HUES64 (cell line): ENCODE data around the gene HOXB3.

Experiments
- H3K27ac ChIP-seq: 2 replicates; pipeline ENCODE4 v1.7.0; 2013; ENCODE audit warnings: low read depth, low read length, inconsistent platforms
- H3K27me3 ChIP-seq: 2 replicates; pipeline ENCODE4 v1.6.1; 2013; ENCODE audit warnings: mild to moderate bottlenecking, low read length; ENCODE audit not compliant: insufficient read depth
- H3K36me3 ChIP-seq: 2 replicates; pipeline ENCODE4 v1.6.1; 2013; ENCODE audit warnings: mild to moderate bottlenecking, low read length; ENCODE audit not compliant: insufficient read depth
- H3K4me1 ChIP-seq: 2 replicates; pipeline ENCODE4 v1.6.1; 2013; ENCODE audit warnings: mild to moderate bottlenecking, low read length, moderate library complexity; ENCODE audit not compliant: insufficient read depth
- H3K4me3 ChIP-seq: 2 replicates; pipeline ENCODE4 v1.5.1; 2013; ENCODE audit warnings: mild to moderate bottlenecking, low read length, moderate library complexity
- H3K9ac ChIP-seq: 2 replicates; pipeline ENCODE4 v1.6.1; 2013; ENCODE audit warnings: mild to moderate bottlenecking, low read depth, low read length
- H3K9me3 ChIP-seq: 2 replicates; pipeline ENCODE4 v1.6.1; 2013; ENCODE audit warnings: low read depth, low read length; ENCODE audit not compliant: insufficient read depth
- WGBS: fragments of 150-250, 120-280 bp; methylation state at CpG from one replicate; pipeline ENCODE4 v1.1.7; 2013; ENCODE audit warnings: missing lambda C conversion rate; 5-methylcytosine and 5-hydroxymethylcytosine counted together

Gene HOXB3

GRCh38 chr17:48624544-48625494, 34.8 kb upstream of the HOXB3 start:
- peaks cover 100% of the 10 kb centered on the region for H3K27me3 ChIP-seq
- H3K27ac ChIP-seq: no peak overlapping the region
- H3K9me3 ChIP-seq: 0 out of 2 replicates have a peak, but pooled peaks cover 3% of the 10 kb centered on the region
- H3K4me1 ChIP-seq: peaks cover 8% of the 10 kb centered on the region; the same call in 1 of the 2 replicates
- no peak overlapping the region for H3K9ac ChIP-seq
- H3K36me3 ChIP-seq: no peaks in the 10 kb centered on the region
- peak overlapping the region; percentile 12; the same call in 1 of the 2 replicates for H3K4me3 ChIP-seq
- under 1% methylated on average over 63 of the region's 66 CpGs for WGBS

DNA sequence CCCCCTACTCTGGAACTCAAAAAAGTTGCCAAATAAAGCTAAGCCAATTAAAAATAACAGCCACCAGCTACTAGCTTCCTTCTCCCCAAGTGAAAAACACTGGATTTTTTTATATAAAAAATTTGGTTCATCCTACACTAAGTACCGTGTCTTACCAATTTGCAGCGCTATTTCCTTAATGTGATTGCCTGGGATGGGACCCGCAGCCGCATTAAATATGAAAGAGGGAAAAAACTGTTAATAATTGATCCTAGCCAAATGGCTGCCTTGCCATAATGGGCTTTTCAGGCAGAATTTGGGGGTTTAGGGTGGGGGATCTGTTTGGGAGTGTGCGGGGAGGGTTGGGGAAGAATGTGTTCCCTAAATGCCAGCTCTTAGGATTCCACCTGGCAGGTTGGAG, 34.1 kb upstream of the HOXB3 start:
- Histone ChIP-seq H3K27me3 (peaks cover 100% of the 10 kb centered on the region), H3K4me1 (peaks cover 8% of the 10 kb centered on the region; the same call in 1 of the 2 replicates), H3K9me3 (0 out of 2 replicates have a peak, but pooled peaks cover 3% of the 10 kb centered on the region), H3K4me3 (no peak overlapping the region), H3K36me3 (no peaks in the 10 kb centered on the region), H3K27ac (no peak overlapping the region), H3K9ac (no peak overlapping the region)
- WGBS: 20% methylated on average over 5 of the region's 5 CpGs

DNA sequence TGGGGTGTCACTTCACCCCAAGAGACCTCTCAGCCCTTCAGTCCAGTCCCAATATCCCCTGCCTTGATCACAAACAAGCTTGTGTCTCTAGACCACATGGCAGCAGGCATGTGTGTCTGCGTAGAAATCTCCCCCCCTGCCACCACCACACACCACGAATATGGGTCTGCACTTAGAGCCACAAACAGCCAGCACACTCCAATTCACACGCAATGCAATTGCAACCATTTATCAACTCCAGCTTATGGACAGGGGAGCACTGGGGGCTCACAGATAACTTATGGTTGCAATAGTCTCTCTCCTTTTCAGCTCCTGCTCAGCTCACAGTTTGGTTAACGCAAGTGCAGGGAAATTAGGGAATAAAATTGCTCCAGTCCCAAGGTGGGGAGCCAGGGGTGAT, 33.5 kb upstream of the HOXB3 start:
- peaks cover 100% of the 10 kb centered on the region for H3K27me3 ChIP-seq
- H3K36me3 ChIP-seq: no peaks in the 10 kb centered on the region
- 7% methylated on average over 3 of the region's 4 CpGs for WGBS
- H3K9me3 ChIP-seq: 0 out of 2 replicates have a peak, but pooled peaks cover 3% of the 10 kb centered on the region
- H3K4me3 ChIP-seq: no peak overlapping the region
- peaks cover 8% of the 10 kb centered on the region; the same call in 1 of the 2 replicates for H3K4me1 ChIP-seq
- no peak overlapping the region for H3K27ac ChIP-seq
- no peak overlapping the region for H3K9ac ChIP-seq

GRCh38 chr17:48622857-48623256, 32.8 kb upstream of the HOXB3 start:
- H3K4me1 ChIP-seq: peaks cover 8% of the 10 kb centered on the region; the same call in 1 of the 2 replicates
- WGBS: 15% methylated on average over 11 of the region's 11 CpGs
- H3K9ac ChIP-seq: no peak overlapping the region
- no peak overlapping the region for H3K4me3 ChIP-seq
- H3K27ac ChIP-seq: no peak overlapping the region
- no peaks in the 10 kb centered on the region for H3K36me3 ChIP-seq
- 0 out of 2 replicates have a peak, but pooled peaks cover 3% of the 10 kb centered on the region for H3K9me3 ChIP-seq
- H3K27me3 ChIP-seq: peaks cover 100% of the 10 kb centered on the region

DNA sequence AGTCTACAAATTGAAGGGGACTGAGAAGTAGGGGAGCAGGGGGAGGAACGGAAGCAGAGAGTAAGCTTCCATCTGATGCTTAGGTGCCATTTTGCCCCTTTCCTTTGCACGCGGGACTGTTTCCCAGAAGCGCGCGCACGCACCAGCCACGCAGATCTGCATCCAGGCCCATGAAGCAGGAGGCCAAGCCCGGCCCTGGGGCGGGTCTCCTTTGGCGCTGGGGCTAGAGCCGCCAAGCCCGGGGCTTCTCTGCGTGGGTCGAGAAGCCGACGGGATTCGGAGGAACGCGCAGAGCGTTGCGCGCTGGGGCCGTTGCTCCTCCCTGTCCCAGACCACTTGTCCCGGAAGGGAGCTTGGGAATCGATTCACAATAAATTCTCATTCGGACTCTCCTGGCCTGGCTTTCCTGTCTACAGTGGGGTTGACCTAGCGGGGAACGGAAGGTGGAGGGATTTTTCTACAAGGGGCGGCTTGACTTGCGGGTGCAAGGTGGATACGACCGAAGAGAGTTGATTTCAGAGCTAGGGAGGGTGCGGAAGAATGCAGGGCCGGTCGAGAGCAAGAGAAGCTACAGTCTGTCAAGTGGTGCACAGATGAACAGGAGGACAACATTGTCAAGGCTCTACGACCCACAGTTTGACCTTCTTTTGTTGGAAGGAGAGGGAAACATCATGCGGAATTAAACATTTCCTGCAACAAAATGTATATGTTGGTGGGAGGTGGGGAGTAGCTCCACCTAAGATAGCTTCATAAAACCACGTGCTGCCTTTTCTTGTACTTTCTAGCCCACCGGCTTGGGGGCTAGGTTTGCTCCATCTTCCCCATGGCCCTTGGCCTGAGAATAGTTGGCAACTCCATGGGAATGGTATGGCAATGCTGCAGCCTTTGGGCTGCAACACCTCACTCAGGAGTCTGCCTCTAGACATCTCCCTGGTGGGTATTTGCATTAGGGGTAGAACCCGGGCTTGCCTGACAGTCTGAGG, 31.7 kb upstream of the HOXB3 start:
- no peak overlapping the region for H3K4me3 ChIP-seq

DNA sequence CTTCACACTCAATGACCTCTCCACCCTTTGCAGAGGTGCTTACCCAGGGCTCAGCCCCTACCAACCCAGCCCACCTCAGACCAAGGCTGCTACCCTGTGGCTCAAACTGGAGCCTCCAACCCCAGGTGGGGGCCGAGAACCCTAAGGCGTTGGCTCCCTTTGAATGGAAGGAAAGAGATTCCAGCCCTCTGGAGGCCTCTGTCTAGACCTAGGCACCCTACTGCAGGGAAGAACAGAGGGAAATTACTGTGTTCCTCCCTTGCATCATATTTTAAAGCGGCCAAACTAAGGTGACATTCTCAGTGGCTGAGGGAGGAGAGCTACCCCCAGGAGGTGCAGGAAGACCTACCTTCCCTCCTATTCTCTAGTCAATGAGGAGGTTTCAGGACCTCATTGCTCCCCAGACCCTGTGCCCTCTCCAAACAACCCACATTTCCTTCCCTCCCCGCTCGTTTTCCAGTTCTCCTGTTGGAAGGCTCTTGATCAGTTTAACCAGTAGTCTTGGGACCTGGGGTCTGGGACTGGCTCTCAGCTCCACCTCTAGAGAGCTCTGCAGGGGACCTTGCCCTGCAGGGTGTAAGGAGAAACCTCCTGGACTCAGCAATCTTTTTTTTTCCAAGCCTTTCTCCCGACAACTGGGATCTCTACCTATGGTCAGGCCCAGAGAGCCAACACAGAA, 30.6 kb upstream of the HOXB3 start:
- Histone ChIP-seq H3K9ac (no peak overlapping the region), H3K4me3 (no peak overlapping the region), H3K27ac (no peak overlapping the region), H3K27me3 (peaks cover 100% of the 10 kb centered on the region), H3K36me3 (no peaks in the 10 kb centered on the region), H3K9me3 (0 out of 2 replicates have a peak, but pooled peaks cover 3% of the 10 kb centered on the region), H3K4me1 (0 out of 2 replicates have a peak, but pooled peaks cover 3% of the 10 kb centered on the region)
- WGBS: 4% methylated on average over 5 of the region's 6 CpGs

More for the DNA sequence above, 31.7 kb upstream of the HOXB3 start:
- Histone ChIP-seq H3K27ac (no peak overlapping the region), H3K4me1 (peaks cover 4% of the 10 kb centered on the region; the same call in 1 of the 2 replicates), H3K36me3 (no peaks in the 10 kb centered on the region), H3K9me3 (0 out of 2 replicates have a peak, but pooled peaks cover 3% of the 10 kb centered on the region), H3K27me3 (peaks cover 100% of the 10 kb centered on the region), H3K9ac (no peak overlapping the region)
- 6% methylated on average over 40 of the region's 41 CpGs for WGBS

DNA sequence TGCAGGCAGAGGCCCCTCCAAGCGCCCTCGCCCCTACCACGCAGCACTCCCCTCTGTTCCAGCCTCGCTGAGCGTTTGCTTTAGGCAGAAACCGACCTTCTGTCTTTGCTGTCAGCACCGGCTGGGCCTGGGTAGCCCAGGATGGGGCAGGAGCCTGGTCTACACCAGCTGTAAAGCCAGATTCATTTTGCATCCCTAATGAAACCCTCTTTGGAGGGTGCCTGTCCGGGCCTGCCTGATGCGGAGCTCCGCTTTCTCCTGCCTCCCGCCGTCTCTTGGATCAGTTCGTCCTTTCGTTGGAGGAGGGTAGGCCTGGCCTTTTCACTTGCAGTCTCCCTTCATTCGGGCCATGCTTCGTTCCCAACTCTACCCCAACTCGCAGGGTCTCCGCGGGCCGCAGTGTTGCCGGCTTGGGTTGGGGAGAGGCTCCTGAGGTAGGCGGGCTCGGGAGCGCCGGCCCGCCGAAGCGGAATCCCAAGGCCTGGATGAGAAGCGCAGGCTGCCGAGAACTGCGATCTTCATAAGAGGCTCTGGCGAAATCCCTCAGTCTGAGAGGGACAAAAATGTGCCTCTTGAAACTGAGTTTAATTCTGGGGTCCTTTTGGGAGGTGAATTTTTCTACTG, 29.9 kb upstream of the HOXB3 start:
- no peaks in the 10 kb centered on the region for H3K4me1 ChIP-seq

GRCh38 chr17:48618256-48618896, 28.3 kb upstream of the HOXB3 start:
- Histone ChIP-seq H3K9me3 (0 out of 2 replicates have a peak, but pooled peaks cover 3% of the 10 kb centered on the region), H3K4me1 (no peaks in the 10 kb centered on the region), H3K36me3 (no peaks in the 10 kb centered on the region), H3K27ac (no peak overlapping the region), H3K9ac (no peak overlapping the region), H3K4me3 (no peak overlapping the region), H3K27me3 (peaks cover 100% of the 10 kb centered on the region)
- WGBS: 3% methylated on average over 24 of the region's 25 CpGs

More for the DNA sequence above, 29.9 kb upstream of the HOXB3 start:
- no peak overlapping the region for H3K27ac ChIP-seq
- no peaks in the 10 kb centered on the region for H3K36me3 ChIP-seq
- H3K9me3 ChIP-seq: 0 out of 2 replicates have a peak, but pooled peaks cover 3% of the 10 kb centered on the region
- H3K27me3 ChIP-seq: peaks cover 100% of the 10 kb centered on the region
- H3K9ac ChIP-seq: no peak overlapping the region
- WGBS: 2% methylated on average over 32 of the region's 32 CpGs
- H3K4me3 ChIP-seq: no peak overlapping the region

- Histone ChIP-seq H3K9me3 (0 out of 2 replicates have a peak, but pooled peaks cover 3% of the 10 kb centered on the region), H3K4me1 (peaks cover 2% of the 10 kb centered on the region; the same call in 1 of the 2 replicates), H3K4me3 (no peak overlapping the region), H3K27me3 (peaks cover 100% of the 10 kb centered on the region), H3K9ac (no peak overlapping the region), H3K27ac (no peak overlapping the region), H3K36me3 (no peaks in the 10 kb centered on the region)
- WGBS: 3% methylated on average over 42 of the region's 43 CpGs
Measured at GRCh38 chr17:48617471-48618255, 27.6 kb upstream of the HOXB3 start.
